Frontal cortex (tissue), 4 donors: ENCODE results near the gene RPS6KA2. TPM values are rescaled to one million over a fixed set of nuclear protein-coding genes. Genes with fewer than 3 reads are reported as not detected.
A peak's percentile ranks its signal among the peaks of the same experiment; 100 is the strongest.

ENCODE experiments used
- DNase-seq, 2 donors: peaks; one replicate each; pipeline ENCODE4 v3.0.0; 2012; ENCODE audit warnings: low spot score in 2 of 2
- FAIRE-seq: peaks from 2 replicates; lab custom pipeline; 2012; peaks lifted over from hg19 to GRCh38; lab: Jason Lieb, UNC
- total RNA-seq: library from RNA; depleted of rRNA; stranded (reverse); fragments of >200 nt; gene quantifications from one replicate; pipeline ENCODE4 v1.2.3, GENCODE V29; 2014
- donor health status: control.
- donor health status: control.
- donor health status: control.

Gene RPS6KA2
- total RNA-seq, 1 donor from 2014 or later: 24.9 TPM

DNA sequence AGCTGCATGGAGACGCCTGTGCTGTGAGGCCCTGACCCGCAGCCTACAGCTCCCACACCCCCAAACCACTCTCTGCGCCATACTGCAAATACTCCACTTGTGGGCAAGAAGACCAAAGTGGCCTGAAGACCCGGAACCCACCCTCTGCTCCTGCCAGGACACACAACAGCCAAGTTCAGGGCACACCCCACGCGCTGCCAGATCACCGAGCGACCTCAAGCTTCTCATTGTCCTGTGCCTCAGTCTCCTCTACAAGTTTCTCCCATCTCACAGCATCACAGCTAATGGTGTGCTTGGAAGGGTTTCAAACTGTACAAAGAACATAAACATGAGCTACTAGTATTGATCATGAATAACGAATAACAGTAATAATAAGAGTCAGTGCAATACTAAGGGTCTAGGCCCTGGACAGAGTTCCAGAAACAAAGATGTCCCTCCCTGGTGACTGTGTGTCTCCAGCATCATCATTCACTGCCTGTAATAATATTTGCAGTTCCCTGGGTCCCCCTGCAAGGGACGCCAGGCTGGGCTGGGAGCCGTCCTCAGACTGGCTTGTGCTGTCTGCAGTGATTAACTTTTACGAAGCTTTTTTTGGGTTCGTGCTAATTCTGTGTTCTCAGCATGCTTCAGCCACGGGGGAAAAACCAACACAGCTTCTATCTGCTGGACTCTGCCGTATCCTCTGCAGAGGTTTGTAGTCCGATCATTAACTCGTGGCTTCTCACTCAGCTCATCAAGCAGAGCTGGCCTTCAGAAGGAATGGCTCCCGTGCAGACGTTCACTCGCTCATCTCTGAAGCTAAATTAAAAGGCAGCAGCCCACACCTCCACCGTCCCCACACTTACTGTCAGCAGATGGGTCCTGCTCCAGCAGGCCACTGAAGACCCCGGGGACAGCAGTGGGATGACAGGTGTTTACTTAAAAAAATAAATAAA, 162.7 kb downstream of the RPS6KA2 start:
- DNase-seq (no peak), FAIRE-seq (no peak)

DNA sequence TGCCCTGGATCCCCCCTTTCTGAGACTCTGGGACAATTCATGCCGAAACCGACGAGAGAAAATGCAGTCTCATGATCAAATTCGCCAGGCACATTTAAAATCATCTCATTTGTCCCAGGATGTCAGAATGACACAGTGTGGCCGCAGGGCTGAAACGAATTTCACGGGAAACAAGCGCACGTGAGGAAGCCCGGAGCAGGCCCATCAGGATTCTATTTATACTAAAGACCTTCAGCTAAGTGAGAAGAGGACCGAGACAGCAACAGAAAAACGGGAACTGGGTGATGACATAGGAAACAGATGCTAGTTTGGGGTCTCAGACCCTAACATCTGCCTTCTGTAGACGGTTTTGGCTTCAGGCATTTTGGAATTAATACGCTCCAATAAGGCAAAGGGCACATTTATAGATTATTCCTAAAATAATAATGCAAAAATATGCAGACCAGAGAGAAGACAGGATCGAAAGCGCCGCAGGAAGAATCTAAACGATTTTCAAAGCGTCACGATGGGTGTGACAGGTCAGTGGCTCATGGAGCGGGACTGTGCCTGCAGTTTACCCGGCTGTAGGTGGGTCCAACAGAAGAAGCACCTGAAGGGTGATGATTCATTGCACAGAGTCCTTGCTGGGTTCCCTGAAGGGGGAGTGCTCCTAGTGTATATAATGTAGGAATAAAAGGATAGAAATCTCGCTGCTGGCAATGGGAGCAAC, 163.5 kb downstream of the RPS6KA2 start:
- FAIRE-seq (no peak), DNase-seq (no peak)

DNA sequence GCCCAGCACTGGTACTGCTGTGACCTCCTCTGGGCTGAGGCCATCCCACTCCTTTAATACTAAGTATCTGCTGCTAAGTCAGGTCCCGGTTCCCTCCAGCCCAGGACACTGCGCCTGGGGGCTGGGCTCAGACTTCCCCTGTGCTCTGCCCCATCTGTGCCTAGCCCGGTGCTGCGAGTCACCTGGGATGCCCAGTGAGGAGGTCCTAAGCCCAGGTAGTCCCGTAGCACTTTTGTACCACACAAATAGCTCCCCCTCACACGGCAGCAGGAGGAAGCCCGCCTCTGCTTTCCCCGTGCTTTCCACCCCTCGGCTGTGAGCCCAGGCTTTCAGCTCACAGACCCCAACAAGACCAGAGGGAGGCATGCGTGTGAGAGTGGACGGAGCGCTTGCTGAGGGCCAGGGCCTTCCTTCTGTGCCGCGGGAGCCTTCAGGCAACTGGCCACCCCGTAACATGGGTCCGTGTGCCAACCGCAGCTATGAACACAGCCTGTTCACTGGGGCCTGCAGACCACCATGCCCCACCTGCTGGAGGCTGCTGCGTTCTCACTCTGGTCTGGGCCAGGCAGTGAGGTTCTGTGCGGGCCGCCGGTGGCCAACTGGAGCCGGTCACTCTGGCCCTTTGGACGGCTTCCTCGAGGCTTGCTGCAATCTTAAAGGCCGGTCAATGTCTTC, 164.5 kb downstream of the RPS6KA2 start:
- no peak for FAIRE-seq
- no peak for DNase-seq

DNA sequence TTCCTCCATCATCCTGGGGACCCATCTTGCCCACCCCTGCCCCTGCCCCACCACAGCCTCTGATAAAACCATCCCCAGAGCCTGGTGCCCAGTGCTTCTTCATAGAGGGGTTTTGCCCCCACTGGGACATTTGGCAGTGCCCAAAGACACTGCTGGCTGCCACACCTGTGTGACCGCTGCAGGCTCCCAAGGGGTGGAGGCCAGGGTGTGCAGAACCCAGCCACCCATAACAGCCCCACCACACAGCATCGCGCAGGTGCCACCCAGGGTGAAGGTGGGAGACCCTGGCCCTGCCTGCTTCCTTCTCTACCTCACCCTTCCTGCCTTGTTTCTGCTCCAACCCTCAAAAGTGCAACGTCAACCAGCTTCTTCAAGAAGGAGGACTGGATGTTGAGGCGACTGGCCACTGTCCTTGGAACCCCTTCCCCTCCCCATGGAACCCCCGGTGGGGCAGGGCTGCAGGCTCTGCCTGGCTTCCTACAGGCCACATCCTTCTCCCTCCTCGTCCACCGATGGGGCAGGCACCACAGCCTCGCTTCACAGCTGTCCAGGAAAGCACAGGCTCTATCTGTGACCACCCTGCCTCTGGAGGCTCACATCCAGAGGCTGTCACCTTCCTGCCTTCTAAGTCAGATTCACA, 165.1 kb downstream of the RPS6KA2 start:
- FAIRE-seq (no peak), DNase-seq (no peak)

DNA sequence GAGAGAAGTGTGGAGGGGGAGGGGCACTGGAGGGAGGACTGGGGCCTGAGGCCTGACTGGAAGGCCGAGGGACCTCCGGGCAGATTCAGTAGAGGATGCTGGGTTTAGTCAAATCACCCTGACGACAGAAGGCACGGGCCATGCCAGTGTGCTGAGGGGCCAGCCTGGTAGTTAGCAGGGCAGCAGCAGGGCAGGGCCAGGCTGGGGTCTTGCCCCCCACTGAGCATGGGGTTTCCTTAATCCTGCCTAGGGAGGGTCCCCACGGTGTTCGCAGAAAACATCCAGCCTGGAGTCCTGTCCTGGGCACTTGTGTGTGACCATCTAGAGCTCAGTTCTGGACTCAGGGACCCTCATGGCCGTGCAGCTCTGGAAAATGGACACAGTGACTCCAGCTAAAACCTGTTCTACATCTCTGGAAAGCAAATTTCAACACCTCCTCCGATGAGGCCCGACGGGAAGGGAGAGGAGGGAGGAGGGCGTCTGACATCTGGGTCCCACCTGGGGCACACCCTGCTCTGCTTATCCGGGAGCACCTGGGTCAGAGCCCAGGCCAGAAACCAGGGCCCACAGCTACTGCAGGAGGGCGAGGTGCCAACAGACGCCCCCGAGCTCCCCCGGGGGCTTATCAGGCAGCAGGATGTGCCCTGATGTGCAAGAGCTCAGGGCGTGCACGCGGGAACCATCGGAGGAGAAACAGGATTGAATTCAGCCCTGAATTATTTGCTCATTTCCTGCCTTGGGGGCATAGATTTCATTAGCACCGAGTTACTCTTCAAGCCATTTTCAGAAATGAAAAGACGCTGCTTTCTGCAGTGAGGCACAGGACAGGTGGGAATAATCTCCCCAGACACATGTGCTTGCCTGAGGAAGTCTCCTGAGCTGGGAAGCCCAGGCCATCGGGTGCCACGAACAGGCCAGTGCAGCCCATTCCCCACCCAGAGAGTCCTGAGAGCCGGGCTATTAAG, 166.3 kb downstream of the RPS6KA2 start:
- FAIRE-seq (no peak), DNase-seq (no peak)

DNA sequence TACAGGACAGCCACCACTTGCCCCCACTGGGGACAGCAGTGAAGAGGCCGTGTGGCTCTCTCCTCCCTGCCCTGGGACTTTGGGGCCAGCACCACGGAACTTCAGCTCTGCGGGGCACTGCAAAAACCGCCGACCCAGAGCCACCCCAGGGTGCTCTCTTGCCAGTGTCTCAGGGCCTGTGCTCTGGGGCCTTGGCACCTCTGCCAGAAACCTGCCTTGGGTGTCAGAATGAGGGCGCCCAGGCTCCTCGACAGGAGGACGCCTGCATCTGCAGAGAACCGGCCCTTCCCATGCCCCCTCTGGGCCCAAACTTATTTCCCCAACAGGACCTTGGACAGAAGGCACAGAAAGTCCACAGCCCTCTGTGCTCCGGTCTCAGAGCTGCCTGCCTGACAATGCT, 167.1 kb downstream of the RPS6KA2 start:
- DNase-seq (no peak), FAIRE-seq (no peak)

DNA sequence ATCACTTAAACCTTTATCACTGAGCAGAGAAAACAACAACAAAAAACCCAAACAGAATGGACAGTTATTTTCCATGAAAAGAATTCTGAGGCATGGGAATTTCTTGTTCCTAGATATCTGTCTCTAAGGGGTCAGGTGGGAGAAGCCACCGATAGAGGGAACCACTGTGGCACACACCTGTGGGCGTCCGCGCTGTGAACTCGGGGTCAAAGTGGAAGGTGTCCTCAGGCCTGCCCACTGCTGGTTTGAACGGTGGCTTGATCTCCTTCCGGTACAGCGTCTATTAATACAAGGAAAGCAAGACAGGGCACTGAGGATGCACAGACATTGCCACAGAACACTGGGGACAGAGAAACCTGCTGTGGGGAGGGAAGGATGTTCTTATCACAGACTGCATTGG, 167.8 kb downstream of the RPS6KA2 start:
- no peak for FAIRE-seq
- DNase-seq: no peak

DNA sequence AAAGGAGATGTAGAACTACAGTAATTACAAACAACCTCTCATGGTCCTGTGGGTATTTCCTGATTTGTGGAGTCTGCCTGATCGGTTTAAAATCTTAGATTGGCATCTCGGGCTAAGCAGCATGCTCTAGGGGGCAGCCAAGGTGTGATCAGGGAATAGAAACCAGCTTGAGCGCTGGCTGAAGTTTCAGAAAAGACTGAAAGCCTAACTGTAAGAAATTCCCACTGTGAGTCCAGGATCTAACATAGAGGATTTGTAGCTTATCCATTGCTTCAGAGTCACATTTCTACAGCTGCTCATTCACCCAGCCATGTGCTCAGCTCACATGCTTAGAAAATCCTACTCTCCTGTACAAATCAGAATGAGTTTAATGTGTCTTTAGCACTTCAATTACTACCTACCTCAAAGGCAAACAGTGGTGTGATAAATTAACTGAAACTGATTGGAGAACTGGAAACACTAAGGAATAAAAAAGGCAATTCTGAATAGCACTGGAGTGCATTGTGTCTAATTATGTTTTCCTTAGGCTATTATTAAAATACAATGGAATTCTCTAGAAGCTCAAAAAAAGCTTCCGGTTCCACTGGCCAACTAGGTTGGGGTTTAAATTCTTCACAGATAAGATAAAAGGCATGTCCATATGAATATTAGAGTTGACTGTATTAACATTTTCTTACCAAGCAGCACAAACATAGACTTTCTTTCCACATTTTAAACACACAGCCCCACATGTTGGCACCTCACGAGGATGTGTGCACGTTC, 170.5 kb downstream of the RPS6KA2 start:
- no peak for DNase-seq
- FAIRE-seq: no peak

DNA sequence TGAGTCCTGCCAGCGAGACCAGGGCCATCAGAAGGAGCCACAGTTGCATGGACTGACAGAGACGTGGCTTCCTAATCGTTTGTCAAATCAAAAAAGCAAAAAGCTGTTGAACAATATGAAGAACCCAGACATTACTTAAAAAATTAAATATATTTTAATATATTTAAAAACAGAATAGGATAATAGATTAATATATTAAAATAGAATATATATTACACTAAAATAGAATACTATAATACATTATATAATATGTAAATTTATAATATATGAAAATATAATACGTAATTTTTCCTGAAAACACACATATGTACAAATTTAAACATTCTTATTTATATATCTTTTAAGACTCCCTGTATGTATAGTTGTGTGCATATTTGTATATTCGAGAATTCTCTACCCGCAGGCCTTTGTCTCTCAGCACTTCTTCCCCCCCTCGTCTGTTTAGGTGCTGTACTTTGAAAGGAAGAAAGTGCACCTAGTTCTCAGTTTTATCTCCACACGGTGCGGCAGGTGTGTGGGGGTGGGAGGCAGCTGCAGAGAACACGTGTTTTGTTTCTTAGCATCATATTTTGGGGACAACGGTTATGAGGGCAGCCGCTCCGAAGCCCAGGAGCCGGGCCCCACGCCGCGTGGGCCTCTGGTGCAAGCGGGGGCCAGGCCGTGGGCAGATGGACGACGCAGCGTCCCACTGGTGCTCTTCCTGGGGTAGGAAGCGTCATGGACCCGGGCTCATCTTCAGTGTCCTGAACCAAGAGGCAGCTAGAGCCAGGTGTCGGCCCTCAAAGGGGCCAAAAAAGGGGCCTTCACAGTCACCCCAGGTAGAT, 172.1 kb downstream of the RPS6KA2 start:
- DNase-seq: no peak
- peak; percentile 95 for FAIRE-seq

DNA sequence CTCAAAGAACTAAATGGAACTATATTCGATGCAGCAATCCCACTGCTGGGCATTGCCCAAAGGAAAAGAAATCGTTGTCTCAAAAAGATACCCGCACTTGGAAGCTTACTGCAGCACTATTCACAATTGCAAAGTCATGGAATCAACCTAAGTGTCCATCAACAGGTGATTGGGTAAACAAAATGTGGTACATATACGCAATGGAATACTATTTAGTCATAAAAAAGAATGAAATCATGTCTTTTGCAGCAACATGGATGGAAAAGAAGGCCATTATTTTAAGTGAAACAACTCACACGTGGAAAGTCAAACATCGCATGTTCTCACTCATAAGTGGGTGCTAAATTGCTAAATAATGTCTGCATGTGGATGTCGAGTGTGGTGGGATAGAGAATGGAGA, 173.4 kb downstream of the RPS6KA2 start:
- no peak for DNase-seq
- no peak for FAIRE-seq

DNA sequence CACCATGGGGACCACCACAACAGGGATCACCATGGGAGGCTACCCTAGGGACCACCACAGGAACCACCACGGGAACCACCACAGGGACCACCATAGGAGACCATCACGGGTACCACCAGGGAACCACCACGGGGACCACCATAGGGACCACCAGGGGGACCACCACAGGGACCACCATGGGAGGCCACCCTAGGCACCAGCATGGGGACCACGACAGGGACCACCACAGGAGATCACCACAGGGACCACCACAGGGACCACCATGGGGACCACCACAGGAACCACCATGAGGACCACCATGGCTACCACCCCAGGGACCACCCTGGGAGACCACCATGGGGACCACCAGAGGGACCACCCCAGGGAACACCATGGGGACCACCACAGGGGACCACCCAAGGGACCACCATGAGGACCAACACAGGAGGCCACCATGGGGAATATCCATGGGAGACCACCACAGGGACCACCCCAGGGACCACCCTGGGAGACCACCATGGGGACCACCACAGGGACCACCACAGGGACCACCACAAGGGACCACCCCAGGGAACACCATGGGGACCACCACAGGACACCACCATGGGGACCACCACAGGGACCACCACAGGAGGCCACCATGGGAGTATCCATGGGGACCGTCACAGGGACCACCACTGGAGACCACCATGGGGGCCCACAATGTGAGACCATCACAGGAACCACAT, 176.7 kb downstream of the RPS6KA2 start:
- DNase-seq: no peak
- FAIRE-seq: no peak

DNA sequence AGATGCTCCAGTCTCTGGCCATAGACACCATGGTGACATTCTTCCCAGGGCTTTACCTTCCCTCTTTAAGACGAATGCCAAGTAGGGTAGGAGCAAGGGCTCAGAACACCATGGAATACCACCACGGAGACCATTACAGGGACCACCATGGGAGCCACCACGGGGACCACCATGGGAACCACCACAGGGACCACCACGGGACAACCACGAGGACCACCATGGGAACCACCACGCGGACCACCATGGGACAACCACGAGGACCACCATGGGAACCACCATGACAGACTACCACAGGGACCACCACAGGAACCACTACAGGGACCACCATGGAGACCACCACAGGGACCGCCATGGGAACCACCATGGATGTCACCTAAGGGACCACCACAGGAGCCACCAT, 177.4 kb downstream of the RPS6KA2 start:
- FAIRE-seq (no peak), DNase-seq (no peak)

DNA sequence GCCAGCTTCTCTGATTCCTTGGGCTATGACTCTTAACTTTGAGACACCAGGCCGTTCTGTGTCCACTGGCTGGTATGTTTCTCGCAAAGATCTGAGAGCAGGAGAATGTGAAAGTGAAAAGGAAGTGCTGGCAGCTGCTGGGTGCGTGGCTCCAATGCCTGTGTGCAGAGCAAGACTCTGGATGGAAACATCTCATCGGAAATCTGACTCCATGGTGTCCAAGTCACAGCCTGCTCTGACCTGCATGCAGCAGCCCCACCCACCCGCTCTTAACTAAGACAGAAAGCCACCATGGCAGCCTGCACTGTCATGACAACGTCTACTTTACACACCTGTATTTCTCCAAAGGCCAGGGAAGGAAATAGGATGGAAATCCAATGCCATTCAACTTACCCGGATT, 178.0 kb downstream of the RPS6KA2 start:
- FAIRE-seq: no peak
- no peak for DNase-seq

DNA sequence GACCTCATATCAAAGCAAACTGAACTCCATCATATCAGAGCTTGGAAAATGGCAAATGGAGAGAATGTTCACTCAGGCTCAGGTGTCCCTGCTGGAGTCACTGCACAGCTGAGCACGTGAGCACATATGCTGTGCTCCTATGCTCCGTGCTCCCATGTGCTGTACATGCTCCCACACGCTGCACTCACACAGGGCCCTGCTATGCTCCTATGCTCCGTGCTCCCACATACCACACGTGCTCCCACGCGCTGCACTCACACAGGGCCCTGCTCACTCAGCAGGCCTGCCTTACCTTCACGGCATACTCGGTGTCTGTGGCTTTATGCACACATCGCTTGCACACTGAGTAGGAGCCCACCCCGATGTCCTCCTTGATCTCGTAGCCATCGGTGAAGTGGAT, 178.6 kb downstream of the RPS6KA2 start:
- DNase-seq (no peak), FAIRE-seq (no peak)

DNA sequence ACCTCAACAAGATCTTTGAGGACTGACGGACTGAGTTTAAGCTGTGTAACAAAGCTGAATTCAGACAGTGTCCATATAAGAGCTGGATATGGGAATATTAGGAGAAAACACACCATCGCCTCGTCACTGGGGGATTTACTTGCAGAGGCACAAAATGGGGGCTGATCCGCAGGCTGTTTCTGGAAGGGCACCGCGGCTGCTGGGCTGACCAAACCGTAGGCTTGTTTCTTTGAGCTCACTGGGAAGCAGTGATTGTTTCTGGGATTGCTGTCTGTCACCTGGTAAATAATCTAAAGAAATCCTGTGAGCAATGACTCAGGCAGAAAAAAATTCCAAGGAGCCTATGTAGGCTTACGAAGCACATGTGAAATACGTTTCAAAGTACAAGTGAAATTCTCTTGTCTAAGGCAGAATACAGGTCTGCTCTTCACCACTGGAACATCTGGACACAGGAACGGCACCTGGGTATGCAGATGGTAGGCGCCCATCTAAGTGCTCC, 180.4 kb downstream of the RPS6KA2 start:
- FAIRE-seq: no peak
- no peak for DNase-seq

DNA sequence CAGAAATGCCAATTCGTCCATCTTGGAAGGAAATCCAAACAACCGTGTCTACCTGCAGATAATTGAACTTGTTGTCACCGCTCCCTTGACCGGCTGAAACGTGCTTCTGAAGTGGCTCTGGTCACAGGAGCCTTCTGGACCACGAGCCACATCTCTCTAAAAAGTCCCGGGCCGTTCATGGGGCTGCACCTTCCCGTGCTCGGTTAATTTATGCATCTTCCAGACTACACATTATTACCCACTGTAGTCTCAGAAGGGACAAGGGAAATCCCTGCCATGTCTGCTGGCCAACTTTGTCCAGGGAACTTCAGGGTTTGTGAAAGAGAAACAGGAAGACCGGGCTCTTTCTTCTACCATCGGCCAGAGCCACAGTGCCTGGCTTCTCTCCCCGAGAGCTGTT, 180.9 kb downstream of the RPS6KA2 start:
- FAIRE-seq (no peak), DNase-seq (no peak)

DNA sequence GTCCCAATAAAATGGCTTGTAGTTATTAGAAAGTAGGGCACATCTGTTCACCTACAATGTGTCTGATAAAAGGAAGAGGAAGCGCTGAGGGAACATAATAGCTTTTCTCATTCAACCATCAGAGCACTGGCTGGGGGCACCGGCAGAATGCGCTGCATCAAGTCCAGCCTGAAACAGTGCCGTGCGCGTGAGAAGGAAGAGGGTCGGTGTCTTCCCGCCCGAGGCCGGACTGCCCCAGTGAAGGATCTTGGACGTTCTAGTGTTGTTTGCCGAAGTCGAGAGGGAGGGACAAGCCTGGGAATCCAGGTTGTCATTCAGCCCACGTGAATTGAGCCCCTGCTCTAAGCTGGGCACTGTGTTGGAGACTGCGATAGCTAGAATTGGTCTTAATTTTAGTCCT, 182.6 kb downstream of the RPS6KA2 start:
- no peak for DNase-seq
- no peak for FAIRE-seq
